Rectal smooth muscle tissue (tissue), 1 donor: ENCODE results near the gene DNER.

ENCODE experiments used
- H3K27ac ChIP-seq: one replicate; pipeline ENCODE4 v1.7.0; 2013; ENCODE audit warnings: low read depth, low read length, inconsistent platforms
- H3K27me3 ChIP-seq: one replicate; pipeline ENCODE4 v1.7.0; 2013; ENCODE audit warnings: low read length; ENCODE audit not compliant: control insufficient read depth, insufficient read depth
- H3K36me3 ChIP-seq: one replicate; pipeline ENCODE4 v1.7.0; 2013; ENCODE audit warnings: low read length; ENCODE audit not compliant: control insufficient read depth, insufficient read depth
- H3K4me1 ChIP-seq: one replicate; pipeline ENCODE4 v1.7.0; 2013; ENCODE audit warnings: low read length; ENCODE audit not compliant: control insufficient read depth, insufficient read depth
- H3K4me3 ChIP-seq: one replicate; pipeline ENCODE4 v1.7.0; 2013; ENCODE audit warnings: low read length
- H3K9ac ChIP-seq: one replicate; pipeline ENCODE4 v1.7.0; 2013; ENCODE audit warnings: low read length

Gene DNER

GRCh38 chr2:229485857-229486256 lies 228.5 kb downstream of the DNER start:
- Histone ChIP-seq H3K27me3 (no peaks in the 10 kb centered on the region), H3K9ac (no peak overlapping the region), H3K36me3 (no peaks in the 10 kb centered on the region), H3K4me1 (no peaks in the 10 kb centered on the region), H3K27ac (no peak overlapping the region), H3K4me3 (no peak overlapping the region)

- Histone ChIP-seq H3K27ac (no peak overlapping the region), H3K4me1 (no peaks in the 10 kb centered on the region), H3K4me3 (no peak overlapping the region), H3K36me3 (no peaks in the 10 kb centered on the region), H3K27me3 (no peaks in the 10 kb centered on the region), H3K9ac (no peak overlapping the region)
Measured at GRCh38 chr2:229477269-229477755, 237.0 kb downstream of the DNER start.

GRCh38 chr2:229475778-229476177 lies 238.6 kb downstream of the DNER start:
- no peak overlapping the region for H3K27ac ChIP-seq
- H3K36me3 ChIP-seq = no peaks in the 10 kb centered on the region
- no peak overlapping the region for H3K4me3 ChIP-seq
- no peaks in the 10 kb centered on the region for H3K4me1 ChIP-seq
- no peak overlapping the region for H3K9ac ChIP-seq
- no peaks in the 10 kb centered on the region for H3K27me3 ChIP-seq

DNA sequence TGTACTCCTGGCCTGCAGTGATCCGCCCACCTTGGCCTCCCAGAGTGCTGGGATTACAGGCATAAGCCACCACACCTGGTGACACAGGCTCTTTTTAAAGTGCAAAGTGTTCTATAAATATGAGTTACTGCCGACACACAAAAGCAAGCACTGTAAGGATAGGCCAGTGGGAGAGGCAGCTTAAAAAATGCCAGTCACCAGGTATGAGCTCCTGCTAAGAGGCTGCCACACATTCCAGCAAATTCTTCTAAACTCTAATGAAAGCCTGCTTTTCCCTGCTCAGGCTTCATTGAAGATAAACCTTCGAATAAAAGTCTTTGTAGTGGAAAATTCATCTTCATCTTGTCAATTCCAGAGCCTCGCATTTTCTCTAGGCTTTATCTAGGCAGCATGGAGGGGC lies 240.2 kb downstream of the DNER start:
- H3K27ac ChIP-seq = no peak overlapping the region
- no peak overlapping the region for H3K4me3 ChIP-seq
- no peaks in the 10 kb centered on the region for H3K36me3 ChIP-seq
- no peak overlapping the region for H3K9ac ChIP-seq
- no peaks in the 10 kb centered on the region for H3K4me1 ChIP-seq
- H3K27me3 ChIP-seq = no peaks in the 10 kb centered on the region

- no peaks in the 10 kb centered on the region for H3K27me3 ChIP-seq
- no peaks in the 10 kb centered on the region for H3K36me3 ChIP-seq
- H3K27ac ChIP-seq = no peak overlapping the region
- no peak overlapping the region for H3K9ac ChIP-seq
- no peak overlapping the region for H3K4me3 ChIP-seq
- H3K4me1 ChIP-seq = no peaks in the 10 kb centered on the region
Measured at GRCh38 chr2:229470781-229471180, 243.6 kb downstream of the DNER start.

DNA sequence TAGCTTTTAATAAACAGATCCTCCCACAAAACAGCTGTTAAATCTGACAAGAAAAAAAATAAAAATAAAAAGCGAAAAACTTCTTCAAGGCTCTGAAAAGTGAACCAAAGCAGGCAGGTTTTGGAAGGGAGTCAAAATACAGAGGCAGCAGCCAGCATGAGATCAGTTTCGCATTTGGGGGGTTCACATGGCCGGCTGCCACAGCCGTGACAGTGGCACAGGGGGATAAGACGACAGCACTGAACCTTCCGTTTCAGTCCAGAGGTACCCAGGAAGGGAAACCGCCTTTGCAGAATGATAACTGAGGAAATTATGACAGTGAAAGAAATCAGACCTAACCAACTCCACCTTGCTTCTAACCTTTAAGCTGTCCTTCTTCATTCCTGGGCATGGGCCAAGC lies 246.6 kb downstream of the DNER start:
- Histone ChIP-seq H3K4me3 (no peak overlapping the region), H3K36me3 (no peaks in the 10 kb centered on the region), H3K4me1 (no peaks in the 10 kb centered on the region), H3K27me3 (no peaks in the 10 kb centered on the region), H3K9ac (no peak overlapping the region), H3K27ac (no peak overlapping the region)

DNA sequence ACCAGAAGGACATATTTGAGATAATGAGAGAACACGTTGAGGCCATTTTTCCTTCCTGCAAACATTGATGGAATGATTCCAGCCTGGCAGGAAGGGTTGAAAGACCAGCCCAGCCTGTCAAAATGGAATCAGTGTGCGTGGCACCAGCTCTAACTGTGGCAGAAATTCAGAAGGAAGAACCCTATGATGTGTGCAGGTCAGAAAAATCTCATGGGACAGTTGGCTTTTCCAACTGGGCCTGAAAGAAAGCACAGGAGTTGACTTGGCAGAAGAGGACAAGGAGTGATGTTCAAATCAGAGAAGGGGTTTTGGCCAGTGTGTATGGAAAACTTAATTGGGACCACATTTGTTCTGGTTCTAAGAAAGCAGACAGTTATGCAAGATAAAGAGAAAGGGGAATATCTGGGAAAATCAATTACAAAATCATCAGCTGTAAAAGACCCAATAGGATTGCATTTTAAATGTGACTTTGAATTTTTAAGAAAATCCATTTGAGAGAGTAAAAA lies 250.5 kb downstream of the DNER start:
- H3K27ac ChIP-seq = no peak overlapping the region

DNA sequence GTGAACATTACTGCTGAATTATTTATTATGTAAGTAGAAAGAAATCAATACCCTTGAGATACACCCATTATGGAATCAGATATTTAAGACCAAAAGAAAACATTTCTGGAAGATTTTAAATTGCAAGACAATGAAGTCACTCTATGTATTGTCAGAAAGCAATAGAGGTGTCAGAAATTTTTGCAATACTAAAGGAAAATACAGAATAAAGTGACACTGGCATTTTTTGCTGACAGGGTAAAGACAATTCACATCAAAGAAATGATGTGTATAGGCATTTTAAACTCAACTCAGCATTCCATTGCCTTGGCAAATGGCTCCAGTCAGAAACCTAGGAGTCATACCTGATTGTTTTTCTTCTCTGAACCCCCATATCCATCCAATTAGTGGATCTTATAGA lies 252.2 kb downstream of the DNER start:
- H3K4me1 ChIP-seq = no peaks in the 10 kb centered on the region
- H3K27ac ChIP-seq = no peak overlapping the region
- no peak overlapping the region for H3K9ac ChIP-seq
- no peaks in the 10 kb centered on the region for H3K27me3 ChIP-seq
- no peak overlapping the region for H3K4me3 ChIP-seq
- H3K36me3 ChIP-seq = no peaks in the 10 kb centered on the region

More for the DNA sequence above, 250.5 kb downstream of the DNER start:
- Histone ChIP-seq H3K27me3 (no peaks in the 10 kb centered on the region), H3K4me1 (no peaks in the 10 kb centered on the region), H3K36me3 (no peaks in the 10 kb centered on the region), H3K9ac (no peak overlapping the region), H3K4me3 (no peak overlapping the region)

- Histone ChIP-seq H3K27ac (no peak overlapping the region), H3K27me3 (no peaks in the 10 kb centered on the region), H3K4me1 (peaks cover 2% of the 10 kb centered on the region), H3K4me3 (no peak overlapping the region), H3K9ac (no peak overlapping the region), H3K36me3 (no peaks in the 10 kb centered on the region)
Measured at GRCh38 chr2:229456091-229456490, 258.3 kb downstream of the DNER start.

DNA sequence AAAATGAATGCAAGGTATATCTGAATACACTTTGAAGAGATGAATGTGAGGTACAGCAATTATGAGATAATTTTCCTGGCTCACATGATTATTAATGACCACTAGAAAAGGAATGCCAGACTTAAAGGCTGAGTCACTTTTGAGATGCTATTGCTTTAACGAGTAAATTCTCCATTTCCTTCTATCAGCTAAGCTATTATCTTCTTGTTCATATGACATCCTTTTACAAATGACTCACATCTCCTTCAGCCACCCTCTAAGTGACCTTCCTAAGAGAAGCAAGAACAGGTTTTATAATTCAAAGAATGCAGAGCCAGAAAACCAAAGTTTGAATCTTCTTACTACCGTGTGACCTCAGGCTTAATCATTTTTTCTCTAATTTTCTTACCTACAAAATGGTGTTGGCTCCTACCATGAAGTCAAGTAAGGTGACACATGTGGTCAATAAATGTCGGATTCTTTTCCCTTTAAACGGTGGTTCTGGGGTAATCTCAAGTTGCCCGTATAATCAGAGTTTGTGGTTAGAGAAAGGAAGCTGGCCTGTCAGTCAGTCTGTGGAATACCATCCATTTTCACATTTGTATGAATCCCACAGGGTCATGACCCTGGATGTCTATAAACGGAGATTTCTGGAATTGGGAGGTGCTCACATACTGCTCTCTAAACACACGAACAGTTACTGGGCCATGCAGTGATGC lies 259.3 kb downstream of the DNER start:
- Histone ChIP-seq H3K27ac (no peak overlapping the region), H3K36me3 (no peaks in the 10 kb centered on the region), H3K4me1 (peaks cover 2% of the 10 kb centered on the region), H3K4me3 (no peak overlapping the region), H3K27me3 (no peaks in the 10 kb centered on the region), H3K9ac (no peak overlapping the region)

DNA sequence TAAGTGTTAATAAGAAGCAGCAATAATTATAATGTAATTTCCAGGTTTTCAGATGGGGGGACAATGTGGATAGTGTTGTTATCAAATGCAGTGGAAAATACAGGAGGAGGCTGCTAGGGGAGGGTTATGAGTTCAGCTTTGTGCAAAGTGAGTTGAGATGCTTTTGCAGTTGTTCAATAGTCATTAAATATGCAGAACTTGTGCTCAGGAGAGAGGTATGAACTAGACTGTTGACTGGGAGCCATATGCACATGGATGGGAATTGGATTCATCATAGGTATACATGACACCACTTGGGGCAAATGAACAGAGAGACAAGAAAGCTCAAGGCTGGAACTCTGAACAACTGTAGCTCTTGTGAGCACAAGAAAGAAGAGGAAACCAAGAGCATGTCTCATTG lies 261.1 kb downstream of the DNER start:
- Histone ChIP-seq H3K27me3 (no peaks in the 10 kb centered on the region), H3K36me3 (no peaks in the 10 kb centered on the region), H3K4me3 (no peak overlapping the region), H3K4me1 (peaks cover 2% of the 10 kb centered on the region), H3K9ac (no peak overlapping the region), H3K27ac (no peak overlapping the region)

GRCh38 chr2:229451852-229452251 lies 262.5 kb downstream of the DNER start:
- no peaks in the 10 kb centered on the region for H3K36me3 ChIP-seq
- no peaks in the 10 kb centered on the region for H3K27me3 ChIP-seq
- H3K27ac ChIP-seq = no peak overlapping the region
- H3K4me1 ChIP-seq = peaks cover 2% of the 10 kb centered on the region
- H3K4me3 ChIP-seq = no peak overlapping the region
- no peak overlapping the region for H3K9ac ChIP-seq

DNA sequence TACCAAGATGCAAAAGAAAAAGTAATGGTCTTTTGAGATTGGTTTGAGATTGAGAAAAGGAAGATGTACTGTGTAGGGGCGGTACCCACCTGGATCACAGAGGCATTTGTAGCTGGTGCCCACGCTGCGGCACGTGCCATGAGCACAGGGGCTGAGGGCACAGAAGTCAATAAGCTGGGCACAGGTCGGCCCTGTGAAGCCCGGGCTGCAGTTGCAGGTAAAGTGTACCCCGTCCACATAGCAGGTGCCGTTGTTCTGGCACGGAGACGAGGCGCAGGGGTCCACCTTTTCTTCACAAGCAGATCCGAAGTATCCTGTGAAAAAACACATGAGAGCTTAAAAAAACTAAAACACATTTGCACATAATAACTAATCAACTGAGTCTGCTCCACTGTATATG lies 267.1 kb downstream of the DNER start:
- no peak overlapping the region for H3K9ac ChIP-seq
- no peak overlapping the region for H3K27ac ChIP-seq
- no peak overlapping the region for H3K4me3 ChIP-seq
- no peaks in the 10 kb centered on the region for H3K36me3 ChIP-seq
- no peaks in the 10 kb centered on the region for H3K27me3 ChIP-seq
- peaks cover 19% of the 10 kb centered on the region for H3K4me1 ChIP-seq
